ENCODE measurements around the gene INTS11.

Gene INTS11

GRCh38 chr1:1287288-1288110 lies 37.0 kb downstream of the INTS11 start:
- no peak overlapping the region for H3K27ac ChIP-seq
- TF ChIP-seq ZFX (IDR thresholded peaks at IDR 0.05) (no peak), CTCF (conservative IDR thresholded peaks at IDR 0.05) (no peak)

GRCh38 chr1:1286313-1287261 lies 37.9 kb downstream of the INTS11 start:
- H3K27ac ChIP-seq: no peak overlapping the region
- TF ChIP-seq CTCF (conservative IDR thresholded peaks at IDR 0.05): no peak

GRCh38 chr1:1285611-1286311 lies 38.7 kb downstream of the INTS11 start:
- no peak for TF ChIP-seq CTCF (conservative IDR thresholded peaks at IDR 0.05)
- no peak for TF ChIP-seq ZFX (IDR thresholded peaks at IDR 0.05)
- H3K27ac ChIP-seq: no peak overlapping the region

GRCh38 chr1:1285102-1285571 lies 39.3 kb downstream of the INTS11 start:
- TF ChIP-seq CTCF (conservative IDR thresholded peaks at IDR 0.05) (no peak), ZFX (IDR thresholded peaks at IDR 0.05) (no peak)
- H3K27ac ChIP-seq: no peak overlapping the region

GRCh38 chr1:1284221-1285101 lies 40.0 kb downstream of the INTS11 start:
- no peak for TF ChIP-seq CTCF (conservative IDR thresholded peaks at IDR 0.05)
- no peak for TF ChIP-seq ZFX (IDR thresholded peaks at IDR 0.05)
- no peak overlapping the region for H3K27ac ChIP-seq

GRCh38 chr1:1283821-1284220 lies 40.6 kb downstream of the INTS11 start:
- TF ChIP-seq ZFX (IDR thresholded peaks at IDR 0.05): no peak
- no peak for TF ChIP-seq CTCF (conservative IDR thresholded peaks at IDR 0.05)

More at GRCh38 chr1:1283821-1284220, 40.6 kb downstream of the INTS11 start:
- no peak overlapping the region for H3K27ac ChIP-seq
